Endothelial cell of umbilical vein (primary cell): Measurements from ENCODE around the gene CD200R1. TPM values are rescaled to one million over a fixed set of nuclear protein-coding genes. Genes with fewer than 3 reads are reported as not detected.

Experiments
- BruUV-seq: library from RNA; stranded (reverse); fragments of 400-500 nt; replicated peaks from 2 replicates; lab custom pipeline; 2021; lab: Mats Ljungman, UMichigan
- CTCF ChIA-PET: fragments of 300-600, 350-600 bp; sonication (Branson Sonifier 250); formaldehyde crosslinking; loops from one replicate; lab custom pipeline; 2021; ENCODE audit warnings: antibody characterized with exemption, inconsistent platforms; lab: Charles Lee
- POLR2A ChIA-PET: fragments of 300-600, 350-600 bp; sonication (Branson Sonifier 250); formaldehyde crosslinking; loops from one replicate; lab custom pipeline; 2021; ENCODE audit warnings: antibody characterized with exemption, inconsistent platforms; lab: Charles Lee
- DNase-seq: peaks from one replicate; pipeline ENCODE4 v3.0.0-alpha.2; 2011; ENCODE audit warnings: low read depth, low spot score
- FAIRE-seq: peaks from 2 replicates; lab custom pipeline; 2011; peaks lifted over from hg19 to GRCh38; lab: Jason Lieb, UNC
- H2AFZ ChIP-seq: 2 replicates; pipeline ENCODE4 v1.6.0; 2012; ENCODE audit warnings: low read depth, low read length, control low read depth, inconsistent platforms
- H3K27ac ChIP-seq: 2 replicates; pipeline ENCODE4 v1.5.1; 2011; ENCODE audit warnings: low read depth, mild to moderate bottlenecking, control low read depth, low read length, moderate library complexity; ENCODE audit not compliant: insufficient read depth
- H3K27me3 ChIP-seq, 2 experiments: 2 replicates each; pipeline versions ENCODE4 v1.6.0 to v1.6.1; 2011; ENCODE audit warnings: low read length in 2 of 2, mixed read lengths in 1 of 2; ENCODE audit not compliant: control insufficient read depth in 2 of 2, insufficient read depth in 2 of 2
- H3K36me3 ChIP-seq, 2 experiments: 2 replicates in 1 of 2; 3 replicates in 1 of 2; pipeline ENCODE4 v1.5.1; 2011; ENCODE audit warnings: low read length in 2 of 2, mild to moderate bottlenecking in 1 of 2, moderate library complexity in 1 of 2; ENCODE audit not compliant: control insufficient read depth in 2 of 2, insufficient read depth in 2 of 2; ENCODE audit errors: extremely low read depth in 1 of 2
- H3K4me1 ChIP-seq: 3 replicates; pipeline ENCODE4 v1.5.1; 2011; ENCODE audit warnings: mild to moderate bottlenecking, low read length; ENCODE audit not compliant: control insufficient read depth, insufficient read depth; ENCODE audit errors: extremely low read depth
- H3K4me2 ChIP-seq: 2 replicates; pipeline ENCODE4 v1.6.1; 2011; ENCODE audit warnings: low read length, control low read depth, mixed read lengths; ENCODE audit not compliant: insufficient read depth
- H3K4me3 ChIP-seq, 3 experiments: fragments of 200-600 bp in 1 of 3; sonication (generic), shearing (Covaris generic) in 1 of 3; replicated peaks in 1 of 3; 2 replicates each; pipeline ENCODE4 v1.5.1; 2011 to 2016; ENCODE audit warnings: control low read depth in 3 of 3, low read length in 3 of 3, mild to moderate bottlenecking in 2 of 3, inconsistent platforms in 1 of 3, low read depth in 1 of 3, moderate library complexity in 1 of 3; ENCODE audit not compliant: insufficient read depth in 1 of 3
- H3K79me2 ChIP-seq: 2 replicates; pipeline ENCODE4 v1.6.0; 2012; ENCODE audit warnings: low read length, inconsistent platforms; ENCODE audit not compliant: control insufficient read depth, insufficient read depth
- H3K9ac ChIP-seq: replicated peaks from 2 replicates; pipeline ENCODE3; 2011; ENCODE audit warnings: low read length, control low read depth; ENCODE audit not compliant: insufficient read depth; ENCODE audit errors: extremely low read depth
- H3K9me1 ChIP-seq: replicated peaks from 3 replicates; pipeline ENCODE4 v1.6.0; 2011; ENCODE audit warnings: mild to moderate bottlenecking, low read length; ENCODE audit not compliant: control insufficient read depth, insufficient read depth; ENCODE audit errors: extremely low read depth
- H3K9me3 ChIP-seq: replicated peaks from 2 replicates; pipeline ENCODE4 v1.5.1; 2012; ENCODE audit warnings: low read length, inconsistent platforms; ENCODE audit not compliant: control insufficient read depth, insufficient read depth
- H4K20me1 ChIP-seq: replicated peaks from 2 replicates; pipeline ENCODE3; 2011; ENCODE audit warnings: mild to moderate bottlenecking, low read length; ENCODE audit not compliant: control insufficient read depth, insufficient read depth; ENCODE audit errors: extremely low read depth
- CTCF ChIP-seq, 2 donors: IDR thresholded peaks; 1 replicate in 1 of 2; 2 replicates in 1 of 2; pipeline ENCODE4 v1.5.1; 2011; ENCODE audit warnings: low read length in 2 of 2, mild to moderate bottlenecking in 2 of 2, moderate library complexity in 2 of 2, control low read depth in 1 of 2, inconsistent platforms in 1 of 2, low read depth in 1 of 2; ENCODE audit not compliant: insufficient read depth in 1 of 2; ENCODE audit errors: extremely low read depth in 1 of 2
- EZH2 ChIP-seq: IDR thresholded peaks from 2 replicates; pipeline ENCODE4 v1.6.1; 2012; ENCODE audit warnings: borderline replicate concordance, low read depth, mild to moderate bottlenecking, moderate library complexity, low read length, inconsistent platforms; ENCODE audit not compliant: severe bottlenecking
- FOS ChIP-seq: IDR thresholded peaks from 2 replicates; pipeline ENCODE4 v1.6.1; 2011; ENCODE audit warnings: mild to moderate bottlenecking, low read length, moderate library complexity, borderline replicate concordance; ENCODE audit not compliant: insufficient read depth
- GATA2 ChIP-seq: IDR thresholded peaks from 2 replicates; pipeline ENCODE4 v1.7.0; 2011; ENCODE audit warnings: low read depth, mild to moderate bottlenecking, moderate library complexity, mixed read lengths, low read length; ENCODE audit not compliant: insufficient read length, insufficient read depth
- JUN ChIP-seq: IDR thresholded peaks from 2 replicates; pipeline ENCODE4 v1.6.1; 2011; ENCODE audit warnings: borderline replicate concordance, low read depth; ENCODE audit not compliant: insufficient read length, insufficient read depth
- MAX ChIP-seq: IDR thresholded peaks from 2 replicates; pipeline ENCODE4 v1.6.1; 2011; ENCODE audit not compliant: insufficient read depth, insufficient read length
- MYC ChIP-seq: IDR thresholded peaks from one replicate; pipeline ENCODE4 v1.6.1; 2011; ENCODE audit warnings: mild to moderate bottlenecking, low read depth, low read length
- POLR2A ChIP-seq: IDR thresholded peaks from 2 replicates; pipeline ENCODE4 v1.6.1; 2012; ENCODE audit warnings: low read depth, mild to moderate bottlenecking, control low read depth, low read length
- POLR2AphosphoS5 ChIP-seq: IDR thresholded peaks from 2 replicates; pipeline ENCODE4 v1.6.1; 2012; ENCODE audit warnings: low read depth, mild to moderate bottlenecking, control low read depth, low read length, moderate library complexity; ENCODE audit not compliant: insufficient read depth
- dilution Hi-C: fragments of 300-500 bp; cut with MboI; formaldehyde crosslinking; loops from one replicate; pipeline ENCODE4 v1.15.0; 2019; ENCODE audit warnings: low sequenced_read_pairs; ENCODE audit not compliant: extremely low pct_ligation_motif_present
- intact Hi-C: fragments of 100-400 bp; cut with micrococcal nuclease; formaldehyde crosslinking; loops from one replicate; pipeline ENCODE4 v1.10.0; 2022
- polyA plus RNA-seq, 4 experiments: library from polyadenylated mRNA; depleted of rRNA in 3 of 4; stranded (reverse) in 3 of 4; unstranded in 1 of 4; fragments of >200 nt; gene quantifications; 2 replicates each; pipeline versions ENCODE4 v1.2.1 to v1.2.3, GENCODE V29; 2011 to 2012; ENCODE audit warnings: missing spikeins in 1 of 4
- total RNA-seq: library from RNA; stranded (reverse); gene quantifications from 2 replicates; pipeline ENCODE4 v1.2.3, GENCODE V29; 2021

CD200R1 gene
- total and polyA plus RNA-seq, 2 donors (not counting 3 experiments of a cell fraction or from before 2014, with no cell fraction given): not detected

GRCh38 chr3:112967425-112967824 lies 7.5 kb downstream of the CD200R1 start:
- ChIA-PET CTCF (interaction anchor here (2.8 to 4.4 kb wide), 2 partner anchors 12 to 233 kb away, joined by 12 to 31 read pairs; no protein-coding TSS in a partner anchor), POLR2A (no interaction called here)
- Histone ChIP-seq H3K27me3 (peaks cover 14 to 19% of the 10 kb centered on the region in 2 experiments), H3K4me1 (no peaks in the 10 kb centered on the region), H3K9me1 (no peaks in the 10 kb centered on the region), H2AFZ (no peak overlapping the region), H4K20me1 (no peaks in the 10 kb centered on the region), H3K4me3 (no peak overlapping the region), H3K4me2 (no peak overlapping the region), H3K79me2 (no peaks in the 10 kb centered on the region), H3K27ac (no peak overlapping the region), H3K9ac (no peak overlapping the region), H3K36me3 (no peaks in the 10 kb centered on the region), H3K9me3 (no peaks in the 10 kb centered on the region)
- TF ChIP-seq EZH2 (no peak), POLR2A (no peak), MAX (no peak), JUN (no peak), POLR2AphosphoS5 (no peak), MYC (no peak), FOS (no peak), GATA2 (no peak), CTCF (IDR thresholded peaks at IDR 0.05; ENCODE audit: extremely low read depth in 1 of 2, insufficient read depth in 1 of 2, low read depth in 1 of 2, low read length in 2 of 2) (no peak)
- no peak for FAIRE-seq
- DNase-seq: no peak
- intact Hi-C loops: no loop called here
- dilution Hi-C loops: no loop called here
- no TSS peak for BruUV-seq
